Thoracic aorta (tissue), 2 donors: ENCODE measurements around the gene ZNF649. TPM values are rescaled to one million over a fixed set of nuclear protein-coding genes. Genes with fewer than 3 reads are reported as not detected.

Source experiments
- ATAC-seq: fragments of 150-250 bp; one replicate; pipeline ENCODE4 v1.8.0; 2017; ENCODE audit warnings: low read depth; ENCODE audit not compliant: insufficient number of reproducible peaks, low FRiP score
- DNase-seq: peaks from one replicate; pipeline ENCODE4 v3.0.0-alpha.2; 2020; ENCODE audit warnings: low spot score
- H3K27ac ChIP-seq, 2 donors: fragments of 200-600 bp; sonication (generic); 1 replicate in 1 of 2; 2 replicates in 1 of 2; pipeline ENCODE4 v1.5.1; 2016; ENCODE audit warnings: mild to moderate bottlenecking in 2 of 2, moderate library complexity in 2 of 2
- H3K27me3 ChIP-seq: fragments of 200-600 bp; sonication (generic); replicated peaks from 2 replicates; pipeline ENCODE4 v1.6.0; 2016; ENCODE audit warnings: mild to moderate bottlenecking; ENCODE audit not compliant: insufficient read depth
- H3K36me3 ChIP-seq: fragments of 200-600 bp; sonication (generic); one replicate; pipeline ENCODE4 v1.5.1; 2016
- H3K4me1 ChIP-seq, 2 donors: fragments of 200-600 bp; sonication (generic); 1 replicate in 1 of 2; 2 replicates in 1 of 2; pipeline versions ENCODE4 v1.5.1 to v1.6.0; 2016; ENCODE audit warnings: low read depth in 2 of 2, mild to moderate bottlenecking in 1 of 2; ENCODE audit not compliant: control insufficient read depth in 1 of 2
- H3K4me3 ChIP-seq: fragments of 200-600 bp; sonication (generic); 2 replicates; pipeline ENCODE4 v1.5.1; 2016; ENCODE audit warnings: mild to moderate bottlenecking
- H3K9me3 ChIP-seq: fragments of 200-600 bp; sonication (generic); 2 replicates; pipeline ENCODE4 v1.5.1; 2016
- CTCF ChIP-seq: fragments of 200-600 bp; sonication (generic); IDR thresholded peaks from one replicate; pipeline ENCODE4 v1.5.1; 2019; ENCODE audit warnings: antibody characterized with exemption
- total RNA-seq, 2 donors: library from RNA; depleted of rRNA; stranded (reverse); fragments of >200 nt; gene quantifications; one replicate each; pipeline versions ENCODE4 v1.1.0 to v1.2.3, GENCODE V29; 2016

ZNF649 gene
- total RNA-seq, 2 donors from 2014 or later: 6.6 to 20.2 TPM

- H3K36me3 ChIP-seq: peaks cover 21% of the 10 kb centered on the region
- peak overlapping the region; percentile 79 for H3K4me3 ChIP-seq
- no peak for ATAC-seq
- TF ChIP-seq CTCF: no peak
- peaks cover 25% of the 10 kb centered on the region for H3K9me3 ChIP-seq
- peaks cover 6 to 14% of the 10 kb centered on the region in 2 donors for H3K4me1 ChIP-seq
- no peaks in the 10 kb centered on the region for H3K27me3 ChIP-seq
- no peak overlapping the region for H3K27ac ChIP-seq
- DNase-seq: no peak
Observed at GRCh38 chr19:51903192-51903591, 1.6 kb downstream of the ZNF649 start.

- no peak for ATAC-seq
- H3K4me3 ChIP-seq: no peak overlapping the region
- H3K36me3 ChIP-seq: peaks cover 34% of the 10 kb centered on the region
- peaks cover 34% of the 10 kb centered on the region for H3K9me3 ChIP-seq
- H3K4me1 ChIP-seq: peaks cover 6 to 14% of the 10 kb centered on the region in 2 donors
- H3K27ac ChIP-seq: no peak overlapping the region
- no peak for TF ChIP-seq CTCF
- H3K27me3 ChIP-seq: no peaks in the 10 kb centered on the region
- DNase-seq: no peak
Observed at GRCh38 chr19:51901860-51902259, 3.0 kb downstream of the ZNF649 start.

- H3K27ac ChIP-seq: no peak overlapping the region
- no peak for ATAC-seq
- no peaks in the 10 kb centered on the region for H3K27me3 ChIP-seq
- DNase-seq: no peak
- no peak overlapping the region for H3K4me3 ChIP-seq
- no peak for TF ChIP-seq CTCF
- H3K9me3 ChIP-seq: peaks cover 64% of the 10 kb centered on the region
- peaks cover 0 to 7% of the 10 kb centered on the region in 2 donors for H3K4me1 ChIP-seq
- peaks cover 61% of the 10 kb centered on the region for H3K36me3 ChIP-seq
Observed at GRCh38 chr19:51891193-51891747, 13.5 kb downstream of the ZNF649 start.

GRCh38 chr19:51889934-51890333 lies 14.9 kb downstream of the ZNF649 start:
- DNase-seq (no peak), ATAC-seq (no peak)
- no peak overlapping the region for H3K27ac ChIP-seq
- H3K27me3 ChIP-seq: no peaks in the 10 kb centered on the region
- no peak overlapping the region for H3K4me3 ChIP-seq
- peaks cover 48% of the 10 kb centered on the region for H3K36me3 ChIP-seq
- H3K9me3 ChIP-seq: peaks cover 60% of the 10 kb centered on the region
- peaks cover 0 to 7% of the 10 kb centered on the region in 2 donors for H3K4me1 ChIP-seq
- TF ChIP-seq CTCF: no peak

GRCh38 chr19:51887522-51888498 lies 17.0 kb downstream of the ZNF649 start, which contains the start of gene ZNF577:
TSS of gene ZNF577 (minus strand) at chr19:51887951. CDS start at chr19:51880382, 7,569 bp downstream.
- Histone ChIP-seq H3K4me1 (peaks cover 0 to 7% of the 10 kb centered on the region in 2 donors), H3K27me3 (no peaks in the 10 kb centered on the region), H3K4me3 (peak within 1 kb of the TSS; percentile 89), H3K27ac (peak within 1 kb of the TSS; percentile 58 to 73), H3K36me3 (peaks cover 27% of the 10 kb centered on the region), H3K9me3 (peaks cover 39% of the 10 kb centered on the region)
- no peak for TF ChIP-seq CTCF
- ATAC-seq (peak; percentile 82), DNase-seq (peak; percentile 63)
